ENCODE data around the gene DHX34. TPM values are rescaled to one million over a fixed set of nuclear protein-coding genes. Genes with fewer than 3 reads are reported as not detected.
A peak's percentile ranks its signal among the peaks of the same experiment; 100 is the strongest.
"Not testable (repeated sequence)": the region's sequence is repeated elsewhere in the genome, so short reads cannot be mapped to it uniquely, and the experiment has no call there.

Gene DHX34
- total RNA-seq, 1 donor from 2014 or later, result 20.0 TPM

GRCh38 chr19:47387623-47388022 is 38.5 kb downstream of the DHX34 start:
- H3K9me3 Mint-ChIP-seq; H3K27me3 Mint-ChIP-seq; H3K36me3 Mint-ChIP-seq (ENCODE audit: low read depth); ATAC-seq (ENCODE audit: low read depth); intact Hi-C loops (cut with micrococcal nuclease); POLR2A ChIA-PET; DNase-seq; CTCF ChIA-PET; H3K4me3 Mint-ChIP-seq; H3K27ac Mint-ChIP-seq: not testable (repeated sequence)
- peaks cover 14% of the 10 kb centered on the region for H3K4me1 Mint-ChIP-seq

- intact Hi-C loops (cut with micrococcal nuclease); H3K36me3 Mint-ChIP-seq (ENCODE audit: low read depth); H3K4me3 Mint-ChIP-seq; H3K4me1 Mint-ChIP-seq; POLR2A ChIA-PET; CTCF ChIA-PET; ATAC-seq (ENCODE audit: low read depth); DNase-seq; H3K27me3 Mint-ChIP-seq; H3K27ac Mint-ChIP-seq; H3K9me3 Mint-ChIP-seq: not testable (repeated sequence)
Measured at GRCh38 chr19:47388721-47389120, 39.6 kb downstream of the DHX34 start.

GRCh38 chr19:47389150-47389556 is 40.0 kb downstream of the DHX34 start:
- POLR2A ChIA-PET, result no interaction called here
- CTCF ChIA-PET, result no interaction called here
- TF ChIP-seq CTCF (IDR thresholded peaks at IDR 0.05), result no peak
- no peak for ATAC-seq (ENCODE audit: low read depth)
- peaks cover 6% of the 10 kb centered on the region for H3K27me3 Mint-ChIP-seq
- no peaks in the 10 kb centered on the region for H3K9me3 Mint-ChIP-seq
- no peak for DNase-seq
- no peak overlapping the region for H3K4me3 Mint-ChIP-seq
- intact Hi-C loops (cut with micrococcal nuclease), result no loop called here
- no peak overlapping the region for H3K27ac Mint-ChIP-seq
- peaks cover 8% of the 10 kb centered on the region for H3K4me1 Mint-ChIP-seq
- H3K36me3 Mint-ChIP-seq (ENCODE audit: low read depth), result no peaks in the 10 kb centered on the region

GRCh38 chr19:47390533-47391488 is 41.7 kb downstream of the DHX34 start:
- no peaks in the 10 kb centered on the region for H3K36me3 Mint-ChIP-seq (ENCODE audit: low read depth)
- ATAC-seq (ENCODE audit: low read depth), result peak; percentile 25
- no peaks in the 10 kb centered on the region for H3K9me3 Mint-ChIP-seq
- H3K27ac Mint-ChIP-seq, result no peak overlapping the region
- no peak overlapping the region for H3K4me3 Mint-ChIP-seq
- no peak for TF ChIP-seq CTCF (IDR thresholded peaks at IDR 0.05)
- no peak for DNase-seq
- ChIA-PET CTCF (interaction anchor here (1.0 to 2.0 kb wide), 11 partner anchors 9 to 241 kb away, joined by 3 to 16 read pairs (median 4); partner anchors contain the start of gene C5AR2), POLR2A (interaction anchor here (0.5 to 1.0 kb wide), 3 partner anchors 106 to 257 kb away, joined by 3 to 8 read pairs (median 3); no protein-coding TSS in a partner anchor)
- H3K4me1 Mint-ChIP-seq, result peaks cover 8% of the 10 kb centered on the region
- H3K27me3 Mint-ChIP-seq, result peaks cover 6% of the 10 kb centered on the region
- intact Hi-C loops (cut with micrococcal nuclease), result loop anchor here (1.0 kb wide), 2 partner anchors 95 to 107 kb away; no protein-coding TSS in a partner anchor

- CTCF ChIA-PET, result interaction anchor here (0.8 to 2.0 kb wide), 13 partner anchors 8 to 242 kb away, joined by 3 to 16 read pairs (median 4); partner anchors contain the start of gene C5AR2
- H3K27ac Mint-ChIP-seq, result no peak overlapping the region
- H3K36me3 Mint-ChIP-seq (ENCODE audit: low read depth), result no peaks in the 10 kb centered on the region
- no peaks in the 10 kb centered on the region for H3K9me3 Mint-ChIP-seq
- POLR2A ChIA-PET, result interaction anchor here (0.8 to 1.0 kb wide), 2 partner anchors 107 to 118 kb away, joined by 3 to 8 read pairs; no protein-coding TSS in a partner anchor
- DNase-seq (peak; percentile 60), ATAC-seq (ENCODE audit: low read depth) (peak; percentile 93)
- peaks cover 8% of the 10 kb centered on the region for H3K4me1 Mint-ChIP-seq
- H3K27me3 Mint-ChIP-seq, result peaks cover 6% of the 10 kb centered on the region
- TF ChIP-seq CTCF (IDR thresholded peaks at IDR 0.05), result no peak
- no peak overlapping the region for H3K4me3 Mint-ChIP-seq
- intact Hi-C loops (cut with micrococcal nuclease), result loop anchor here (1.0 kb wide), 2 partner anchors 95 to 107 kb away; no protein-coding TSS in a partner anchor
Measured at GRCh38 chr19:47391510-47392223, 42.6 kb downstream of the DHX34 start.
